IPS-15b (cell line): ENCODE results near the gene ECE2.
A peak's percentile ranks its signal among the peaks of the same experiment; 100 is the strongest.

Experiments
- H3K27me3 ChIP-seq: one replicate; pipeline ENCODE4 v1.6.1; 2013; ENCODE audit warnings: low read length; ENCODE audit not compliant: control insufficient read depth, insufficient read depth
- H3K36me3 ChIP-seq: one replicate; pipeline ENCODE4 v1.6.1; 2013; ENCODE audit warnings: low read length; ENCODE audit not compliant: control insufficient read depth, insufficient read depth
- H3K4me1 ChIP-seq: one replicate; pipeline ENCODE4 v1.6.1; 2013; ENCODE audit warnings: mild to moderate bottlenecking, low read length; ENCODE audit not compliant: control insufficient read depth, insufficient read depth
- H3K4me3 ChIP-seq: one replicate; pipeline ENCODE4 v1.5.1; 2013; ENCODE audit warnings: low read depth, low read length
- H3K9ac ChIP-seq: one replicate; pipeline ENCODE4 v1.6.1; 2013; ENCODE audit warnings: low read depth, mild to moderate bottlenecking, low read length
- H3K9me3 ChIP-seq: one replicate; pipeline ENCODE4 v1.6.1; 2013; ENCODE audit warnings: mild to moderate bottlenecking, low read length; ENCODE audit not compliant: control insufficient read depth, insufficient read depth

The ECE2 gene

GRCh38 chr3:184235381-184236032, 40.3 kb upstream of the ECE2 start:
- no peak overlapping the region for H3K4me3 ChIP-seq
- H3K36me3 ChIP-seq: no peaks in the 10 kb centered on the region
- no peaks in the 10 kb centered on the region for H3K9me3 ChIP-seq
- no peaks in the 10 kb centered on the region for H3K4me1 ChIP-seq
- H3K9ac ChIP-seq: no peak overlapping the region
- peaks cover 29% of the 10 kb centered on the region for H3K27me3 ChIP-seq

GRCh38 chr3:184236033-184236410, 39.8 kb upstream of the ECE2 start:
- Histone ChIP-seq H3K9ac (no peak overlapping the region), H3K4me1 (no peaks in the 10 kb centered on the region), H3K36me3 (no peaks in the 10 kb centered on the region), H3K27me3 (peaks cover 24% of the 10 kb centered on the region), H3K4me3 (no peak overlapping the region), H3K9me3 (no peaks in the 10 kb centered on the region)

- Histone ChIP-seq H3K9me3 (no peaks in the 10 kb centered on the region), H3K4me1 (no peaks in the 10 kb centered on the region), H3K36me3 (no peaks in the 10 kb centered on the region), H3K4me3 (no peak overlapping the region), H3K27me3 (peaks cover 18% of the 10 kb centered on the region), H3K9ac (no peak overlapping the region)
These were observed 39.2 kb upstream of the ECE2 start for GRCh38 chr3:184236636-184237035.

GRCh38 chr3:184237211-184237610, 38.6 kb upstream of the ECE2 start:
- H3K36me3 ChIP-seq: peaks cover 3% of the 10 kb centered on the region
- H3K9ac ChIP-seq: no peak overlapping the region
- peaks cover 12% of the 10 kb centered on the region for H3K27me3 ChIP-seq
- no peaks in the 10 kb centered on the region for H3K4me1 ChIP-seq
- H3K9me3 ChIP-seq: no peaks in the 10 kb centered on the region
- H3K4me3 ChIP-seq: no peak overlapping the region

- Histone ChIP-seq H3K27me3 (peaks cover 6% of the 10 kb centered on the region), H3K4me1 (no peaks in the 10 kb centered on the region), H3K4me3 (no peak overlapping the region), H3K36me3 (peaks cover 8% of the 10 kb centered on the region), H3K9me3 (no peaks in the 10 kb centered on the region), H3K9ac (no peak overlapping the region)
These were observed 38.0 kb upstream of the ECE2 start for GRCh38 chr3:184237807-184238206.

GRCh38 chr3:184238246-184238818, 37.5 kb upstream of the ECE2 start:
- no peaks in the 10 kb centered on the region for H3K4me1 ChIP-seq
- H3K36me3 ChIP-seq: peaks cover 10% of the 10 kb centered on the region
- H3K9ac ChIP-seq: no peak overlapping the region
- H3K4me3 ChIP-seq: no peak overlapping the region
- H3K9me3 ChIP-seq: no peaks in the 10 kb centered on the region
- peaks cover 3% of the 10 kb centered on the region for H3K27me3 ChIP-seq

GRCh38 chr3:184239221-184239620, 36.6 kb upstream of the ECE2 start:
- Histone ChIP-seq H3K36me3 (peaks cover 15% of the 10 kb centered on the region), H3K4me3 (no peak overlapping the region), H3K27me3 (no peaks in the 10 kb centered on the region), H3K9ac (no peak overlapping the region), H3K4me1 (no peaks in the 10 kb centered on the region), H3K9me3 (no peaks in the 10 kb centered on the region)

- no peak overlapping the region for H3K4me3 ChIP-seq
- peaks cover 19% of the 10 kb centered on the region for H3K36me3 ChIP-seq
- no peaks in the 10 kb centered on the region for H3K4me1 ChIP-seq
- H3K9me3 ChIP-seq: no peaks in the 10 kb centered on the region
- no peaks in the 10 kb centered on the region for H3K27me3 ChIP-seq
- H3K9ac ChIP-seq: no peak overlapping the region
These were observed 36.1 kb upstream of the ECE2 start for GRCh38 chr3:184239708-184240107.

- no peaks in the 10 kb centered on the region for H3K9me3 ChIP-seq
- peaks cover 27% of the 10 kb centered on the region for H3K36me3 ChIP-seq
- H3K27me3 ChIP-seq: no peaks in the 10 kb centered on the region
- no peak overlapping the region for H3K9ac ChIP-seq
- no peak overlapping the region for H3K4me3 ChIP-seq
- H3K4me1 ChIP-seq: no peaks in the 10 kb centered on the region
These were observed 35.3 kb upstream of the ECE2 start for GRCh38 chr3:184240384-184241140.

GRCh38 chr3:184241141-184241446, 34.7 kb upstream of the ECE2 start:
- Histone ChIP-seq H3K36me3 (peaks cover 27% of the 10 kb centered on the region), H3K9ac (no peak overlapping the region), H3K4me3 (peak overlapping the region; percentile 49), H3K27me3 (no peaks in the 10 kb centered on the region), H3K4me1 (no peaks in the 10 kb centered on the region), H3K9me3 (no peaks in the 10 kb centered on the region)

GRCh38 chr3:184241447-184242296, 34.1 kb upstream of the ECE2 start:
- no peak overlapping the region for H3K9ac ChIP-seq
- peaks cover 27% of the 10 kb centered on the region for H3K36me3 ChIP-seq
- no peaks in the 10 kb centered on the region for H3K9me3 ChIP-seq
- no peaks in the 10 kb centered on the region for H3K27me3 ChIP-seq
- H3K4me1 ChIP-seq: no peaks in the 10 kb centered on the region
- H3K4me3 ChIP-seq: peak overlapping the region; percentile 49
